Caco-2 (cell line): ENCODE data around the gene PRKCQ. TPM values are rescaled to one million over a fixed set of nuclear protein-coding genes. Genes with fewer than 3 reads are reported as not detected.
"Not testable (repeated sequence)": the region's sequence is repeated elsewhere in the genome, so short reads cannot be mapped to it uniquely, and the experiment has no call there.

Experiments
- BruUV-seq: library from RNA; stranded (reverse); fragments of 400-500 nt; replicated peaks from 2 replicates; lab custom pipeline; 2021; lab: Mats Ljungman, UMichigan
- CTCF ChIA-PET: fragments of 300-600 bp; sonication (Branson Sonifier 250); formaldehyde crosslinking; loops from one replicate; lab custom pipeline; 2022; ENCODE audit warnings: antibody characterized with exemption; lab: Charles Lee
- POLR2A ChIA-PET: fragments of 300-600 bp; sonication (Branson Sonifier 250); formaldehyde crosslinking; loops from one replicate; lab custom pipeline; 2022; ENCODE audit warnings: antibody characterized with exemption; lab: Charles Lee
- DNase-seq, 2 experiments: peaks; one replicate each; pipeline versions ENCODE4 v3.0.0 to v3.0.0-alpha.2; 2020 to 2022
- H3K27me3 ChIP-seq: replicated peaks from 2 replicates; pipeline ENCODE4 v1.6.0; 2011; ENCODE audit warnings: low read length; ENCODE audit not compliant: control insufficient read depth, insufficient read depth
- H3K36me3 ChIP-seq: 2 replicates; pipeline ENCODE4 v1.5.1; 2011; ENCODE audit warnings: low read length; ENCODE audit not compliant: control insufficient read depth, insufficient read depth
- H3K4me1 ChIP-seq: fragments of 250-450 bp; sonication (Bioruptor Pico); 2 replicates; pipeline ENCODE4 v1.5.1; 2020; ENCODE audit warnings: mild to moderate bottlenecking
- H3K4me3 ChIP-seq: 2 replicates; pipeline ENCODE4 v1.5.1; 2011; ENCODE audit warnings: low read depth, mild to moderate bottlenecking, control low read depth, low read length
- H3K9me3 ChIP-seq: fragments of 250-450 bp; sonication (Bioruptor Pico); 2 replicates; pipeline ENCODE4 v1.5.1; 2020; ENCODE audit warnings: mild to moderate bottlenecking, moderate library complexity
- H3K27ac Mint-ChIP-seq: one replicate; pipeline ENCODE4 v1.8.0; 2022; ENCODE audit warnings: mixed read lengths; ENCODE audit not compliant: unreplicated experiment
- H3K27me3 Mint-ChIP-seq: one replicate; pipeline ENCODE4 v1.8.0; 2022; ENCODE audit warnings: mixed read lengths; ENCODE audit not compliant: insufficient read depth, unreplicated experiment
- H3K36me3 Mint-ChIP-seq: one replicate; pipeline ENCODE4 v1.8.0; 2022; ENCODE audit warnings: mild to moderate bottlenecking, mixed read lengths; ENCODE audit not compliant: insufficient read depth, unreplicated experiment
- H3K4me1 Mint-ChIP-seq: one replicate; pipeline ENCODE4 v1.8.0; 2022; ENCODE audit warnings: low read depth, mixed read lengths; ENCODE audit not compliant: unreplicated experiment
- H3K4me3 Mint-ChIP-seq: one replicate; pipeline ENCODE4 v1.8.0; 2022; ENCODE audit warnings: mild to moderate bottlenecking, moderate library complexity, mixed read lengths; ENCODE audit not compliant: unreplicated experiment
- H3K9me3 Mint-ChIP-seq: one replicate; pipeline ENCODE4 v1.8.0; 2022; ENCODE audit warnings: mixed read lengths; ENCODE audit not compliant: unreplicated experiment
- intact Hi-C: fragments of 100-400 bp; cut with micrococcal nuclease; formaldehyde crosslinking; loops from one replicate; pipeline ENCODE4 v1.10.0; 2022; ENCODE audit not compliant: unreplicated experiment
- total RNA-seq: library from RNA; stranded (reverse); gene quantifications from 2 replicates; pipeline ENCODE4 v1.2.3, GENCODE V29; 2022
- TF ChIP-seq, protein P1 (sequence below), 2 experiments: fragments of 200-600 bp in 1 of 2; IDR thresholded peaks; 1 replicate in 1 of 2; 2 replicates in 1 of 2; pipeline versions ENCODE4 v1.5.1 to v1.8.0; 2011 to 2022; ENCODE audit warnings: antibody characterized with exemption in 1 of 2, control low read depth in 1 of 2, inconsistent platforms in 1 of 2, low read depth in 1 of 2, low read length in 1 of 2, mild to moderate bottlenecking in 1 of 2, moderate library complexity in 1 of 2; ENCODE audit not compliant: insufficient read depth in 1 of 2, severe bottlenecking in 1 of 2, unreplicated experiment in 1 of 2

Gene PRKCQ
- total RNA-seq, 1 experiment from 2014 or later: 2.4 TPM

DNA sequence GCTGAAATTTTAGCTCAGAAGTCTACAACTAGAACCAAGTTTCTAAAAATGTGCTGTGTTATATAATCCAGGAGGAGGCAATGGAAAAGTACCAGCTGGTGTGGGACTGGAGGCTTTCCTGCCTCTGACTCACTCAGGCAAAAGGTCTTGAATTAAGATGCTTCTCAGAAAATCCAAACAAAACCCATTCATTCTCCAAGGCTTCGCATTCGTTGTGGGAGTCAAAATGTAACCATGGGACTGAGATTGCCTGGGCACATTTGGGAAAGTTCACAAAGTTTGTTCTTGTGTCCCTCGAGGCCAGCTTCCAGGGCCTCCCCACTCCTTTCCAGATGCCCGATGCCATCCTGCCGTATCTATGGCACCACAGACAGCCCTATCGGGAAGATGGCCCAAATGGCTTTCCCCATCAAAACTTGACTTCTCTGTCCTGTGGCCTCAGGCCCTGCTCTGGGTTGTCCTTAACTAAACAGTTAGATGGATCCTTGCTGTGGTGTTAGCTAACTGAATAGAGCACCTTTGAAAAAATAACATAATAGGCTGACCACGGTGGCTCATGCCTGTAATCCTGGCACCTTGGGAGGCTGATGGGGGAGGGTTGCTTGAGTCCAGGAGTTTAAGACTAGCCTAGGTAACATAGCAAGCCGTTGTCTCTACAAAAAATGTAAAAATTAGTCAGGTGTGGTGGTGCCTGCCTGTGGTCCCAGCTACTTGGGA, 196.8 kb downstream of the PRKCQ start:
- no peak overlapping the region for H3K4me3 Mint-ChIP-seq
- Histone ChIP-seq H3K4me1 (no peaks in the 10 kb centered on the region), H3K4me3 (no peak overlapping the region), H3K36me3 (no peaks in the 10 kb centered on the region), H3K9me3 (peaks cover 36% of the 10 kb centered on the region), H3K27me3 (no peaks in the 10 kb centered on the region)
- intact Hi-C loops: no loop called here
- H3K27me3 Mint-ChIP-seq: no peaks in the 10 kb centered on the region
- ChIA-PET CTCF (no interaction called here), POLR2A (no interaction called here)
- H3K27ac Mint-ChIP-seq: no peak overlapping the region
- H3K4me1 Mint-ChIP-seq: no peaks in the 10 kb centered on the region
- H3K9me3 Mint-ChIP-seq: peaks cover 27% of the 10 kb centered on the region
- TF ChIP-seq, protein P1, sequence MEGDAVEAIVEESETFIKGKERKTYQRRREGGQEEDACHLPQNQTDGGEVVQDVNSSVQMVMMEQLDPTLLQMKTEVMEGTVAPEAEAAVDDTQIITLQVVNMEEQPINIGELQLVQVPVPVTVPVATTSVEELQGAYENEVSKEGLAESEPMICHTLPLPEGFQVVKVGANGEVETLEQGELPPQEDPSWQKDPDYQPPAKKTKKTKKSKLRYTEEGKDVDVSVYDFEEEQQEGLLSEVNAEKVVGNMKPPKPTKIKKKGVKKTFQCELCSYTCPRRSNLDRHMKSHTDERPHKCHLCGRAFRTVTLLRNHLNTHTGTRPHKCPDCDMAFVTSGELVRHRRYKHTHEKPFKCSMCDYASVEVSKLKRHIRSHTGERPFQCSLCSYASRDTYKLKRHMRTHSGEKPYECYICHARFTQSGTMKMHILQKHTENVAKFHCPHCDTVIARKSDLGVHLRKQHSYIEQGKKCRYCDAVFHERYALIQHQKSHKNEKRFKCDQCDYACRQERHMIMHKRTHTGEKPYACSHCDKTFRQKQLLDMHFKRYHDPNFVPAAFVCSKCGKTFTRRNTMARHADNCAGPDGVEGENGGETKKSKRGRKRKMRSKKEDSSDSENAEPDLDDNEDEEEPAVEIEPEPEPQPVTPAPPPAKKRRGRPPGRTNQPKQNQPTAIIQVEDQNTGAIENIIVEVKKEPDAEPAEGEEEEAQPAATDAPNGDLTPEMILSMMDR (IDR thresholded peaks at IDR 0.05; ENCODE audit: insufficient read depth in 1 of 2, low read depth in 1 of 2, low read length in 1 of 2, severe bottlenecking in 1 of 2, unreplicated experiment in 1 of 2): no peak
- H3K36me3 Mint-ChIP-seq: no peaks in the 10 kb centered on the region
- DNase-seq: no peak
- BruUV-seq: no TSS peak

DNA sequence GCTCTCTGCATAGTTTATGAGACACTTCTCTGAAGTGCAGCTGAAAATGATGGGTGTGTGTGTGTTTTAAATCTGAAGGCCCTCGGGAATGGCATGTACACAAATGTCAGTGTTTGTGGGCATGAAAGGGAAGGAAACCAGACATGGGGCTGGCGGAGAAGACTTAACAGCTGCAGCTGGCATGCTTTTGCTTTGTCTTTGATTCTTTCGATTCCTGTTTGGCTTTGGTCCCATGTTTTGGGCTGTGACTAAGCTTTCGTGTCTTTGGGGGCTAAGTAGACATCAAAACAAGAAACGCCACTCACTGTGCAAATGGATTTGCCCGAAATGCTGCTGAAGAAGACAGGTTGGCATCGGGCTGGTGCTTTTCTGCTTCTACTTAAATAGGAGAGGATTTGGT, 198.0 kb downstream of the PRKCQ start:
- BruUV-seq: no TSS peak
- H3K36me3 ChIP-seq: no peaks in the 10 kb centered on the region
- Mint-ChIP-seq H3K4me1 (no peaks in the 10 kb centered on the region), H3K36me3 (no peaks in the 10 kb centered on the region), H3K27me3 (no peaks in the 10 kb centered on the region), H3K4me3 (no peak overlapping the region), H3K27ac (no peak overlapping the region), H3K9me3 (peaks cover 39% of the 10 kb centered on the region)
- H3K27me3 ChIP-seq: no peaks in the 10 kb centered on the region
- ChIA-PET CTCF (no interaction called here), POLR2A (no interaction called here)
- DNase-seq: no peak
- no peaks in the 10 kb centered on the region for H3K4me1 ChIP-seq
- H3K9me3 ChIP-seq: peaks cover 38% of the 10 kb centered on the region
- TF ChIP-seq, protein P1 (IDR thresholded peaks at IDR 0.05; ENCODE audit: insufficient read depth in 1 of 2, low read depth in 1 of 2, low read length in 1 of 2, severe bottlenecking in 1 of 2, unreplicated experiment in 1 of 2): no peak
- no peak overlapping the region for H3K4me3 ChIP-seq
- intact Hi-C loops: no loop called here

DNA sequence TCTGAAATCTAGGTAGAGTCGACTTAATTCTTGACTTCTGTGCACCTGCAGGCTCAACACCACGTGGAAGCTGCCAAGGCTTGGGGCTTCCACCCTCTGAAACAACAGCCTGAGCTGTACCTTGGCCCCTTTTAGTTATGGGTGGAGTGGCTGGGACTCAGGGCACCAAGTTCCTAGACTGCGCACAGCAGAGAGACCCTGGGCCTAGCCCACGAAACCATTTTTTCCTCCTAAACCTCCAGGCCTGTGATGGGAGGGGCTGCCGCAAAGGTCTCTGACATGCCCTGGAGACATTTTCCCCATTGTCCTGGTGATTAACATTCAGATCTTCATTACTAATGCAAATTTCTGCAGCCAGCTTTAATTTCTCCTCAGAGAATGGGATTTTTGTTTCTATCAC, 199.6 kb downstream of the PRKCQ start:
- BruUV-seq, H3K27ac Mint-ChIP-seq, H3K4me3 ChIP-seq, POLR2A ChIA-PET, intact Hi-C loops, H3K4me1 ChIP-seq, H3K36me3 ChIP-seq, DNase-seq, CTCF ChIA-PET, H3K4me3 Mint-ChIP-seq, H3K4me1 Mint-ChIP-seq, H3K36me3 Mint-ChIP-seq, H3K27me3 Mint-ChIP-seq, H3K27me3 ChIP-seq: not testable (repeated sequence)
- H3K9me3 Mint-ChIP-seq: peaks cover 40% of the 10 kb centered on the region
- peaks cover 41% of the 10 kb centered on the region for H3K9me3 ChIP-seq
